ENCODE results near the gene IL10RA.

DNA sequence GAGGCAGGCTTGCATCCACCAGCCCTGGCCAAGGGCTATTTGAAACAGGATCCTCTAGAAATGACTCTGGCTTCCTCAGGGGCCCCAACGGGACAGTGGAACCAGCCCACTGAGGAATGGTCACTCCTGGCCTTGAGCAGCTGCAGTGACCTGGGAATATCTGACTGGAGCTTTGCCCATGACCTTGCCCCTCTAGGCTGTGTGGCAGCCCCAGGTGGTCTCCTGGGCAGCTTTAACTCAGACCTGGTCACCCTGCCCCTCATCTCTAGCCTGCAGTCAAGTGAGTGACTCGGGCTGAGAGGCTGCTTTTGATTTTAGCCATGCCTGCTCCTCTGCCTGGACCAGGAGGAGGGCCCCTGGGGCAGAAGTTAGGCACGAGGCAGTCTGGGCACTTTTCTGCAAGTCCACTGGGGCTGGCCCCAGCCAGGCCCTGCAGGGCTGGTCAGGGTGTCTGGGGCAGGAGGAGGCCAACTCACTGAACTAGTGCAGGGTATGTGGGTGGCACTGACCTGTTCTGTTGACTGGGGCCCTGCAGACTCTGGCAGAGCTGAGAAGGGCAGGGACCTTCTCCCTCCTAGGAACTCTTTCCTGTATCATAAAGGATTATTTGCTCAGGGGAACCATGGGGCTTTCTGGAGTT, 13.3 kb downstream of the IL10RA start:
- TF ChIP-seq, protein P1, sequence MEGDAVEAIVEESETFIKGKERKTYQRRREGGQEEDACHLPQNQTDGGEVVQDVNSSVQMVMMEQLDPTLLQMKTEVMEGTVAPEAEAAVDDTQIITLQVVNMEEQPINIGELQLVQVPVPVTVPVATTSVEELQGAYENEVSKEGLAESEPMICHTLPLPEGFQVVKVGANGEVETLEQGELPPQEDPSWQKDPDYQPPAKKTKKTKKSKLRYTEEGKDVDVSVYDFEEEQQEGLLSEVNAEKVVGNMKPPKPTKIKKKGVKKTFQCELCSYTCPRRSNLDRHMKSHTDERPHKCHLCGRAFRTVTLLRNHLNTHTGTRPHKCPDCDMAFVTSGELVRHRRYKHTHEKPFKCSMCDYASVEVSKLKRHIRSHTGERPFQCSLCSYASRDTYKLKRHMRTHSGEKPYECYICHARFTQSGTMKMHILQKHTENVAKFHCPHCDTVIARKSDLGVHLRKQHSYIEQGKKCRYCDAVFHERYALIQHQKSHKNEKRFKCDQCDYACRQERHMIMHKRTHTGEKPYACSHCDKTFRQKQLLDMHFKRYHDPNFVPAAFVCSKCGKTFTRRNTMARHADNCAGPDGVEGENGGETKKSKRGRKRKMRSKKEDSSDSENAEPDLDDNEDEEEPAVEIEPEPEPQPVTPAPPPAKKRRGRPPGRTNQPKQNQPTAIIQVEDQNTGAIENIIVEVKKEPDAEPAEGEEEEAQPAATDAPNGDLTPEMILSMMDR (IDR thresholded peaks at IDR 0.05), result no peak
- TF ChIP-seq POLR2A (IDR thresholded peaks at IDR 0.05), result no peak
